HG03159 (cell line): ENCODE data around the gene ARHGEF7.

Source experiments
- ATAC-seq: cut with Tn5 transposase; IDR thresholded peaks from one replicate; pipeline ENCODE4 v1.9.1; 2021; ENCODE audit warnings: mild to moderate bottlenecking, moderate library complexity; ENCODE audit not compliant: unreplicated experiment

ARHGEF7 gene

DNA sequence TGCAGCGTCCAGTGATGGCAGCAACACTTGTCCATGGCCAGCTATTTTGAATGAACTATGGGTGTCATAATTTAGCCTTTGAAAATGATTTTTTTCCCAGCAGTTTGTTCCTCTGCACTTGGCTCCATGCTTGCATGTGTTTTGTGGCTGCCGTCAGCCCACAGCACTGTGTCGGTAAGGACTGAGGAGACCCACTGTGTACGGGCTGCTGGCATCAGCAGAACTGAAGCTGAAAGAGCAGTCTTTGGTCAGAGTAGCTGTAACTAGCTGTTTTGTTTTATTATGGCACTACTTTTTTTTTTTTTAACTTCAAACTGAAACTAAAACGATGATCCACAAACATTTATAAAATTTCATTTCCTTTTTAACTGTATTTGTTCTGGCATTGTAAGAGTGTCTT is 155.0 kb downstream of the ARHGEF7 start:
- ATAC-seq, result no peak

DNA sequence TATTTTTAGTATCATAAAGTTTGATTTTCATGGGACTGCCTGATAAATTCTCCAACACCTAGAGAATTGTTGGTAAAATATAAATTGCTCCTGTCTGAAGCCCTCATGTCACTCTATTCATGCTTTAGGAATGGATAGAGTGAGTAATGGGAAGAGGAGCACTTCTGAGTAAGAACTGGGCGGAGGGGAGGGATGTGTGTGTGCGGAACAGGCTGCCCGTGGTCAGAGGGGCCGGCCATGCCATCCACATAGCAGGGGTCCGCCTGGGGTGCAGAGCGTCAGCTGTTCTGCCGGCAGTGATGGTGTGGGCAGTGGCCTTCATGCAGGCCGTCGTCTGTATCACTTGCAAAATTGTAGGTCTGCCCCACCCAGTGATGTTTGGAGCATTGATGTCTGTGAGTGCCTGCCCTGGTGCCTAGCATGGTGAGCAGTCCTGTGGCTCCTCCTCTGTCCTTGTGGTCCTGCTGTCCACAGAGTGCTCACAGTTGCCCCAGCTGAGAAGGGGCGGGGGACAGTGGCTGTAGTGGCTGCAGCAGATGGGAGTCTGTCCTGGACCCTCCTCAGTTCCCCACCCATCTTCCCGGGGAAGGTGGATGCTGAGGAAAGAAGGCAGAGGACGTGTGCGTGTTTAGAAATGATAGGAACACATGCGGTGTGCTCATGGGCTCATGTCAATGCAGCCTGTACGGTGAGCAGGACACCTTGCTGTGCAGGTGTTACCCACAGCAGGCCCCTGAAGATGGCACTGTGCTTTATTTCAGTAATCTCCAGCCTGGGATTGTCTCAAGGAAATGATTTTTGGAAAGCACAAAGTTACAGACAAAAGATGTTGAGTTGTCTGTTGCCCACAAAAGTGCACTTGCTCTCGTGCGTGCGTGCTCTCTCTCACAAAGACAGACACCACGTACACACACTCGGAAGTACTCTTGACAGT is 155.9 kb downstream of the ARHGEF7 start:
- ATAC-seq, result no peak

DNA sequence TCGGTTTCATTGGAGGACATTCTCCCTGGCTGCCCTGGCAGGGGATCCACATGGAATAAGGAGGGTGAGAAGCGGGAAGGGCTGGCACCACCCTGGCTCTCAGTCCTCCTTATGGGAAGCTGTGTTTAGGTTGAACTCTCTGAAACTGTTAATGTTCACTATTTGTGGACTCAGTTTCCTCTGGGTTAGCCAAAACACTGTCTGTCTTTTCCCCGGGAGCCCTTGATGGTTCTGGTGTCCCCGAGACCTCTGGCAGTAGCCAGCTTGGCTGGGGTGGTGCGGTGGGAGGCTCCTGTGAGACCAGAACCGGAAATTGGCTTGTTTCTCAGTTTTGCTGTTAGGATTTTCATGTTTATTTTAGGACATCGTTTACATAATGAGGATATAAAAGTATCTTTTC is 157.0 kb downstream of the ARHGEF7 start:
- no peak for ATAC-seq

DNA sequence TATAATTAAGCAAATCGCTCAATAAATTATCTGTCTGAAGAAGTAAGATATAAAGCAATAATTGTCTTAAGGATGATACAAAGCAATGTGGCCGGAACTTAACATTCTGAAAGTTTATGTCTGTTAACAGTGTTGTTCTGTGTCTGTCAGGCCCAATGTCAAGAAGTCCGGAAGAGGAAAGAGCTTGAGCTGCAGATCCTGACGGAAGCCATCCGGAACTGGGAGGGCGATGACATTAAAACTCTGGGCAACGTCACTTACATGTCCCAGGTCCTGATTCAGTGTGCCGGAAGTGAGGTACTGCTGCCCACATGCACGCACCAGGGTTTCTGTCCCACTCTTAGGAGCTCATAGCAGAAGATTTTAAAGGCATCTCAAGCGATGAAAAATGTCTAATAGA is 160.3 kb downstream of the ARHGEF7 start:
- no peak for ATAC-seq

DNA sequence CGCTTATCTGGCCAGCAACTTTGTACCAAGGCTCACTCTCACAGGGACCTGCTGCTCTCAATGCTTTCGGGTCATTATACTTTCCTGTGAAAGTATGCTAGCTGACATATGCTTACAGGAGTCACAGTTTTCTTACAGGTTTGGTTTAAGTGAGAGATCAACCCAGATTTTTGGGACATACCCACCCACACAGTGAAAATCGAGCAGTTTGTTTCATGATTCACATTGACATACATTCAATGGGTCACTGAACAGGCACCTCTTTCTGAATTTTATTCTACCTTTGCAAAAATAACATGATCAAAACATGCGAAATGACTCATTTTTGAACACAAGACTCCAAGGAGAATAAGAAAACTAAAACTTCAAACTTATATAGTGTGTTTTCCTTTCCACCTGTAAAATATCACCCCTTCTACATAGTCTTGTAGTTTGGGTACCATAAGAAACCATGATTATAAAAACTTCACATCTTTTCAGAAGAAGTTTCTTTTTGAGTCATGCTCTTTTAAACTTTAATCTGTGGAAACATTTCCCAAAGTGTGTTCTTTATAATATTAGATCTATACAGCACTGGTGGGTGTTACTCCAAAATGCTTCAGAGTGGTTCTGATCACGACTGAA is 161.0 kb downstream of the ARHGEF7 start:
- ATAC-seq, result no peak

DNA sequence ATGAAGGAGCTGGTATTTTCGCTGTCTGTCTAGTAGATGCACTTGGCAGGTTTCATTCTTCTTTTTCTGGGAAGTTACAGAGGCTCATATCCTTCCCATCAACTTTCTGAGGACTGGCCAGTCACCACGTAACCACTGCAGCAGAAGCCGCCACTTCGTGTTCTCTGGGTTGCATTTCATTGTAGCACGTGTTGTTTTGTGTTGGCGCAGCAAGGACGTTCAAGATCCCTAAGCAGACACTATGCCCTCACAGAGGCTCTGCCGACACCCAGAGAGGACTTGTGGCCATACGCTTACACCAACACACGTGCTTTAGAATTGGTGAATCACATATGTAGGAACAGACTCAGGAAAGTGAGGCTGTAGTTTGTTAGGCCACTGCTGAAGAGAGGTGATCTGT is 163.1 kb downstream of the ARHGEF7 start:
- no peak for ATAC-seq

DNA sequence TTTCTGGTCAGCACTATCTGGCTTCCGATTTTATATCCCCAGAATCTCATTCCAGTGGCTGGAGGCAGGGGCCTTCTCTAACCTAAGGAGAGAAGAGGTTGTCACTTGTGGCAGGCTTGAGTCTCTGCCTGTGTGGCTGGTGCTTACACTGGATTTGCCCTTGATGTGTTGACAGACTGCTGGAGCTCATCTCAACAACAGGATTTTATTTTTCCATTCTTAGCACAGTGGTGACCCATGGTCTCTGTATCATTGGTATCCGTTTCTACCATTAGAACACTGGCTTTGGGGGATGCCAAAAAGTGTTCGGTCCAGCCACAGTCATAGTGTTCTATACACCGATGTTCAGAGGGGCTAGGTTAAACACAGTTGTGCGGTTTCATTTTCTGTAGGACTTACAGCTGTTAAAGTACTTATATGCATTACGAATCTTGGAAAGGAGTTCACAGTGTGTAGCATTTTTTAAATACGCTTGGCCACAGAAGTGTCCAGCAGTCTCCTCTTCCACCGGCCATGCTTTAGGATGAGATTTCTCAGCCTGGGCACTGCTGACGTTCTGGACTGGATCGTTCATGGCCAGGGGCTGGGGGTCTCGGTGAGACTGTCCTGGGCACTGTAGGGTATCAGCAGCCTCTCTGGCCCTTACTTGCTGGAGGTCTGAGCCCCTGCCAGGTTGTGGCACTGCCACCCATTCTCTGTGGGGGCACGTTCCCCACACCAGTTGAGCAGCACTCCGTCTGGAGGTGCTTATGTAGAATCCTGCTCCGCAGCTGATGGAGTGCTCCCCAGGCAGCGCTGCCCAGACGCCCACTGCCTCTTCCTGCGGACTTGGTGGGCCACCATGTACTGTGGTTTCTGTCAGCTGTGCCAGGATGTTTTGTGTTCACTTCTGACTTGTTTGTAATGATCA is 163.9 kb downstream of the ARHGEF7 start:
- no peak for ATAC-seq

DNA sequence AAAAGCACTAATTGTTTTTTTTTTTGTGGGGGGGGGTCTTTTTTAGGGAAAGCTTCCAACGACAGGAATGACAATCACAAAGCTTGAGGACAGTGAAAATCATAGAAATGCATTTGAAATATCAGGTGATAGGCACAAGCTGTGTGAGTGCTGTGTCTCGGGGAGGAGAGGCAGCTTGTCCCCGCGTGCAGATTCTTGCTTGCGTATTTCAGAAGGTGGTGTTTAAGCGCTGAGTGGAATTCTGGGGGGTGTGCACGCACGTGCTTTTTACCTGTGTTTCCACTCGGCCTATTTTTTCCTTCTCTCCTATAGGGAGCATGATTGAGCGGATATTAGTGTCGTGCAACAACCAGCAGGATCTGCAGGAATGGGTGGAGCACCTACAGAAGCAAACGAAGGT is 165.1 kb downstream of the ARHGEF7 start:
- no peak for ATAC-seq

DNA sequence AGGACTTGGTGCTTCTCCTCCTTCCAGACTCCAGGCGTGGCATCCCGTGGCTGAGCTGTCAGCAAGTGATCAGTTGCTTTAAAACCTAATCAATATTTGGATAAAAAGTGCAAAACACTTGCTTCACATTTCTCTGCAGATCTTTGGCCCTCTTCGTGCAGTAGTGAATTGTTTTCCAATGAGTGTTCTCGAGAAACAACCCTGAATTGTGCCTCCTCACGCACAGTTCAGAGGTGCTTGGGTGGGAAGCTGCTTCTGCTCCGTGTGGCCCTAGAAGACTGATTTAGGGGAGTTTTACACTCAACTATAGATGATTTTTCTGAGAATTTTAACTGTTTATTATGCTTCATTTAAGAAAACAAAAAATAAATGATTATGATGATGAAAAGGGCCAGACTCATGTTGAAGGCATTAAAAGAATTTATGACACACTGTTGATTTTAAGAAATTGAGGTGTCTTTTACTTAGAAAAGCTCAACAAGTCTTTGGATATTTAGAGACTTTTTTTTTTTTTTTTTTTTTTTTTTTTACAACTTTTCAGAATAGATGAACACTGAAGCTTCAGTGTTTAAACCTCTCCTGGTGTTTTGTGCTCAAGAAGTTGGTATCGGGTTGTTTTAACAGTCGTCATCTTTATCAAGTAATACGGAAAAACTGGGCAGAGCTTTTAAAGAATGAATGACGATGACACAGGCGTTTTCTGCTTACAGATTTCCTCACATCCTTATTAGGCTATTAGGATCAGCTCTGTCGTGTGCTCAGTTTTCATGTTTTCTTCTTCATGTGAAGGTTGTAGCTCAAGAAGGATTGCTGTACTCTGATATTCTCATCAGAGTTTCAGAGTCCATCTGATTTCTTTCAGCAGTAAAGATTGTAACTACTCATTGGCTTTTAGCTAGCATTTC is 165.8 kb downstream of the ARHGEF7 start:
- no peak for ATAC-seq

DNA sequence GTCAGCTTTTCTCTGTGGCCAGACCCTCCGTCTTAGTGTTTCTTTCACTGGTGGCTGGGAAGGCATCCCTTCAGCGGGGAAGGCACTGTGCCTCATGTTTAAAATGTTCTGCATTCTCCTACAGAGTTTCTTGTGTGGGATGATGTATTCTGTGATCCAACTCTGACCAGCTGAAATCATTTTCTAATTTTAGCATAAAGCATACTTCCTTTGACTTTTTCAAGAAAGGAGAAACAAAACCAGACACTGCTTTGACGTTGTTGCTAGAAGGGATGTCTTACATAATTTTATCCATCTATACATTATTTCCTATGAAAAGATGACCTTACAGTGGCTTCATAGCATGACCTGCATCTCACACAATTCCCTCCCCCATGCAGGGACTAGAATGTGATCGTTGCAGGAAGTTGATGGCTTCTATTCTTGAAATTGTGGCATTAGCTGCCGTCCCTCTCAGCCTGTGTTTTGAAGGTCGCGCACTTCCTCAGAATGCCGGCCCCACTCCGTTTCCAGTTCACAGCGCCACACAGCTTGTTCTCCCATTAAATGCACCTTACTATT is 166.7 kb downstream of the ARHGEF7 start:
- ATAC-seq, result no peak

DNA sequence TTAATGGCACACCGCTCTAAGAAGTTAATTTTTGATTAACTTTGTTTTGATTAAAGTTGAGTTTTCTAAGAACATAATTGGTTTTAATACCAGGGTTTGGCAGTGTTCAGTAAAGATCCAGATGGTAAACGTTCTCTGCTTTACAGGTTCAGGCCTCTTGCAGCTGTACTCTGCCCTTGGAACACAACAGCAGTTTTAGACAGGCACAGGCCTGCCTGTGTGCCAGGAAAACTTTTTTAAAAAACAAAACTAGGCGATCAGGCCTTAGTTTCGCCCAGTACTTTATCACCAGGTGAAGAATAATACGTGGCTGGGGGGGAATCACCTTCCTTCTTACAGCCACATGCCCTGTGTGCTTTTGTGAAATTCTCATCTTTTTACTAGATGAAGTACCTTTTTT is 167.3 kb downstream of the ARHGEF7 start:
- ATAC-seq, result no peak

DNA sequence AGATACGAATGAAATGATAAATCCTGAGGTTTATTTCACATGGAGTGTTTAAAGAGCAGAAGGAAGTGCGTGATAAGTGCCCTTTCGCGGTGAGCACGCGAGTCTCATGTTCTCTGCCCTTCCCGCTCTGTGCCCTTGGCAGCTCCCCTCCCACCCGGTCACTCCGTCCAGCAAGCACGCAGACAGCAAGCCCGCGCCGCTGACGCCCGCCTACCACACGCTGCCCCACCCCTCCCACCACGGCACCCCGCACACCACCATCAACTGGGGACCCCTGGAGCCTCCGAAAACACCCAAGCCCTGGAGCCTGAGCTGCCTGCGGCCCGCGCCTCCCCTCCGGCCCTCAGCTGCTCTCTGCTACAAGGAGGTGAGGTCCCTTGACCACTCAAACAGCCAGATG is 167.9 kb downstream of the ARHGEF7 start:
- no peak for ATAC-seq

DNA sequence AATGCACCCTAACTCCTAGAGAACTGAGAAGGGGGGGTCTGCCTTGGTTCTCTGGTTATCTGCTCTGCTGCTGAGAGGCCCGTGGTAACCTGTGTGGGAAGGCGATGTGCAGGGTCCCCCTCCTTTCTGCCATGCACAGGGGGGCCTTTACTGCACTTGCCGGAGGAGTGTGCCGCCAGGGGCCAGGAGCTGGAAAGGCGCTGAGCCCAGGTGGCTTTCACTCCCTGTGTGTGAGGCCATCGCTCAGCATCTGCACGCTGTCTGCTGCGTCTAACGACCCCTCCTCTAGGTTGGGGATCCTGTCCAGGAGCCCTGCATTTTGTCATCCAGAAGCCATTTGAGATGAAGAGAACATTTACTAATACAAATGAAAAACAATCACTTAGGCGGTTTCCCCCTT is 168.3 kb downstream of the ARHGEF7 start:
- no peak for ATAC-seq

DNA sequence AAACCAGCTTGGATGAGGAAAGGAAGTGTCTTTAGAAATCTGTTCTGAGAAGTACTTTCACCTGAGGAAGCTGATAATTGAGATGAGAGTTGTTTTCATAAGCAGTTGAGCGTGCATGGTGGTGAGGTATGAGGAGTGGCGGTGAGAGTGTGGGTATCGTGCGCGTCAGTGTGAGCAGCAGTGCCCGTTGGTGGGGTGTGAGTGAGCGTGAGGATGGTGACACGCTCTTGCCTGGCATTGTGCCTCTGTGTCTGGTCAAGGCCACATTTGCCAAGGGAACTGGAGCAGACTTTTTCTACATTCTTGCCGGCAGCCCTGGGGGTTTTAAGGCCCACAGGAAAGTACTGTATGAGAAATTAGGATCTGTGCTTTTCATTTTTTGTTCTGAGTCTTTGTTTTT is 168.9 kb downstream of the ARHGEF7 start:
- ATAC-seq, result no peak

DNA sequence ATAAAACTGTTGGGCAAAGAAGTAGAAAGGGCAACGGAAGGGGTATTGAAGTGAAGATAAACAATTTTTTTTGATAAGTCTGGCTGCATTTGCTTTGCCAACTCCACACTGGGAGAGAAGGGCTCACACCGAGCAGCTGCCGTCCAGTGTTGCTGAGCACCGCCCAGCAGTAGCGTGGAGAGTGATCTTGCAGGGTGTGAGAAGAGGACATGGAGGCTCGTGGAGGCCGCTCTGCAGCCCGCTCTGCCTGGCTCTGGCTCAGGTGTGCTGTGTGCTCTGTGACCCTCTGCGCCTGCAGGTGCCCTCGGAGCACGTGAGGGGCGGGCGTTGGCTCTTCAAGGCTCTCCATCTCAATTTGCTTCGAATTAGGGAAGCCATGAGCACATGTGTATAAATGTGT is 169.5 kb downstream of the ARHGEF7 start:
- no peak for ATAC-seq

DNA sequence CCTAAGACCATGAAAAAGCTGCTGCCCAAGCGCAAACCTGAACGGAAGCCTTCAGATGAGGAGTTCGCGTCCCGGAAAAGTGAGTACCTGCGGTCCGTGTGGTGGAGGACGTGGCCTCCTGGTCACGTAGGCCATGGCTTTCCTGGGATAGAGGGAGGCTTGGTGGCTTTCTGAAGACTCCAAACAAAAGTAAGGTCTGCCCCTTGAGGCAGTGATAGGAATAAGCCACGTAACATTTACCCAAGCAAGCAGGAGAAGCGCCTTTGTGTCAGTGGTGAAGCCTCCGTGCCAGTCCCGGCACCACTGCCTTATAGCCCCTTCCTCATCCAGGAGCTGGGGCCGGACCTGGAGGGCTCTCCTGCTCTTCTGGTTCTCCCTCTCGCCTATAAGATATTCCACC is 171.1 kb downstream of the ARHGEF7 start:
- no peak for ATAC-seq

DNA sequence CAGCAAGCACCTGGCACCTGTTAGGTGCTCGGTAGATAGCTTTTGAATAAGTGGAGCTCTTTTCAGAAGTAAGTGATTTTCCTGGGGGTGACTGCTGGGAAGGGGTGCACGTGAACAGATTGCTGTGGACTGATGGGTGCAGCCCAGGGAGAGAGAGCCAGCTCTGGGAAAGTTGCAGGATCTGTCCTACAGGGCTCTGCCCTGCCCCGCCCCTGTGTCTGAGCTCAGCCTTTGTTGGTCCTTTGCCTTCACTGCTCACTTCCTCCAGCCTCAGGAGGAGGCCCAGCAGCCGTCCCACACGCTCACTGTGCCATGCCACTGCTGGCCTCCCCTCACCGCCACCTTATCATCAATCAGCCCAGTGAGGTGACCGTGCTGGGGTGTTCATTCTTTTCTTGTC is 171.6 kb downstream of the ARHGEF7 start:
- no peak for ATAC-seq

DNA sequence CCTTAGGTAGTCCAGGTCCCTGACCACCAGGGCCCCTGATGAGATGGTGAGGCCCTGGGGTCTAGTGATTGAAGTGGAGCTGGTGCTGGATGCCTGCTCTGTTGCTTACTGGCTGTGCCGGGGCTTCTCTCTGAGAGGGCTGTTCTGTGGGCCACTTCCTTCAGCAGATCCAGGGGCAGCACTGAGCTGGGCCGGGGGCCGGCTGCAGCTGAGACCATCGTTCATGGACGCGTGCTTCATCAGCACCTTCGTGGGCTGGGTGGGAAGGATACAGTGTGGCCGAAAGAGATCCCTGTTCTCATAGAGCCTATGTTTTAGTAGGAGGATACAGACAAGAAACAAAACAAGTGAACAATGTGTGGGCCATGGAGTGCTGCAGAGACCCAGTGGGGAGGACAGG is 172.1 kb downstream of the ARHGEF7 start:
- ATAC-seq, result no peak

DNA sequence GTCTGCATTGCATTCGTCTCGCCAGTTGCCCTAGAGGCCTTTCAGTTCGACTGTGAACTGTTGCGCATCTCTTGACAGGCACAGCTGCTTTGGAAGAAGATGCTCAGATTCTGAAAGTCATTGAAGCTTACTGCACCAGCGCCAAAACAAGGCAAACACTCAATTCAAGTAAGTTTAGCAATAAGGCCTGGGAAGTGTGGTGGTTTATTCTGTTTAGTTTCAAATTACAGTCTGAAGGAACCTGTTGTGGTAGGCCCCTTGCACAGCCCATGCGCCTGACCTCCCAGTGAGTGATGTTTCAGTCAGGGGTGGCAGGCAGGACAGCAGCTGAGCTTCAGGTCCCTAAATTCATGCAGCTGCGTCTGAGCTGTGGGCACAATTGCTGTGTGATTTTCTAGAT is 173.2 kb downstream of the ARHGEF7 start:
- ATAC-seq, result no peak

DNA sequence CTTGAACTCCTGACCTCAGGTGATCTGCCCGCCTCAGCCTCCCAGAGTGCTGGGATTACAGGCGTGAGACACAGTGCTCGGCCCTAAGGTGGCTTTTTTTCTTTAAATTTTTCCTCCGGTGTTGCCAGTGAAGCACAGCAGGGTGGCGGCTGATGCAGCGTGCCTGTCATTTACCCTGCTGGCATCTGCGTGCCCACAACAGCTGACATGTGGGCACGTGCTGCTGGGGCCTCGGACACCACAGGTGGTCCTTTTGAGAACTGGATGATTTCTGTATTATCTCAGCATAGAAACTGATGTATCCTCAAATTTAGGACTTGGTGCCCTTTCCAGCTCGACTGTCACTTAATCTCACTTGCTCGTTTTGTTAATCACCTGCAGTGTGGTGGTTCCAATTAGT is 174.1 kb downstream of the ARHGEF7 start:
- ATAC-seq, result no peak
